HG02623 (cell line): ENCODE data around the gene EFCAB8.

Experiments used
- ATAC-seq: cut with Tn5 transposase; IDR thresholded peaks from one replicate; pipeline ENCODE4 v1.9.1; 2021; ENCODE audit warnings: moderate library complexity; ENCODE audit not compliant: unreplicated experiment

Gene EFCAB8

DNA sequence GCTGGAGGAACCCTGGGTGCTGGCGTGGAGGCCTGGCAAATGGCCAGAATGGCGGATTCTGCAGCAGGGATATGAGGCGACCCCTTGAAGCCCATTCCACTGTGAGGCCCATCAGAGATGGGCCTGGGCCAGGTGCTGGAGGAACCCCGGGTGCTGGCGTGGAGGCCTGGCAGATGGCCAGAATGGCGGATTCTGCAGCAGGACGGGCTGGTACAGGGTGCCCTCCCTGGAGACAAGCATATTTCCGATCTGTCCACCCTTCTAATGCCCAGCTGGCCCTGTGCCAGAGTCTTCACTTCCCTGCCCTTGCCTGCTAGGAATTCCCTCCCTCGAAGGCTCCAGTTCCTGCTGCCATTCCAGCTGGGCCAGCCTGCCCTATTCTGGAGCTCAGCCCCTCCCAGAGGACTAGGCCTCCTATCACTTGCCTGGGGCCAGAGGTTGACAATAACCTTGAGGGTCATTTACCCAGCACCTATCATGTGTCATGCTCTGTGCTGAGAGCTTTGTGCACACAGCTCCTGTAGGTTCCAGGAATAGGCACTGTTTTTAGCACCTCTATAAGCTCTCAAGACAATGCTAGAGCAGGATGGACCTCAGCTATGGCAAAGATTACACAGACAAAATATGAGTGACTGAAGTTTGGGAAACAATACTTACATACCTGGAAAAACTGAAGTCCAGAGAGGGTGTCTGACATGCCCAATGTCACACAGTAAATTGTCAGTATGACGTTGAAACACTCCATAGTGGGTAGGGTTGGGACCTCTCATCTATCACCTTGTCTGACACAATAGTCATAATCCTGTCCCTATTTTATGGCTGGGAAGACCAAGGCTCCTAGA, 124.1 kb downstream of the EFCAB8 start:
- ATAC-seq = no peak

GRCh38 chr20:32983459-32984112, 124.9 kb downstream of the EFCAB8 start:
- no peak for ATAC-seq

- no peak for ATAC-seq
Observed at GRCh38 chr20:32984196-32984595, 125.5 kb downstream of the EFCAB8 start.

GRCh38 chr20:32984631-32985354, 126.1 kb downstream of the EFCAB8 start:
- ATAC-seq = no peak

DNA sequence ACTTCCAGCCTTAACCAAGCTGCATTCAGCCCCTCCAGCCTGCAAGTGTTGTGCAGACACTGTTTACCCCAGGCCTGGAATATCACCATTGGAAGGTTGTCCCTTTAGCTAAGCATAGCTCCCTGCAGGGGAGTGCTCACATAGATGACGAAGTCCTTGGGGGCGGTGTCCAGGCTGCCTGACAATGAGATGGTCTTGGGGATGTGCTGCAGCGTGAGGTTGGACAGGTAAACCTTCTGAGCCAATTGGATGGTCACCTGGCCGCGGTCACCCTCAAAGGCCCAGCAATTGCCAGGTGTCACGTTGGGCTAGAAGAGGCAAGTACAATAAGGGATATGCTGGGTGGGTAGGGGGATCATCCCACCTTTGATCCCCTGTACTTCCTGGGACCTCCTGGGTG, 126.9 kb downstream of the EFCAB8 start:
- no peak for ATAC-seq

DNA sequence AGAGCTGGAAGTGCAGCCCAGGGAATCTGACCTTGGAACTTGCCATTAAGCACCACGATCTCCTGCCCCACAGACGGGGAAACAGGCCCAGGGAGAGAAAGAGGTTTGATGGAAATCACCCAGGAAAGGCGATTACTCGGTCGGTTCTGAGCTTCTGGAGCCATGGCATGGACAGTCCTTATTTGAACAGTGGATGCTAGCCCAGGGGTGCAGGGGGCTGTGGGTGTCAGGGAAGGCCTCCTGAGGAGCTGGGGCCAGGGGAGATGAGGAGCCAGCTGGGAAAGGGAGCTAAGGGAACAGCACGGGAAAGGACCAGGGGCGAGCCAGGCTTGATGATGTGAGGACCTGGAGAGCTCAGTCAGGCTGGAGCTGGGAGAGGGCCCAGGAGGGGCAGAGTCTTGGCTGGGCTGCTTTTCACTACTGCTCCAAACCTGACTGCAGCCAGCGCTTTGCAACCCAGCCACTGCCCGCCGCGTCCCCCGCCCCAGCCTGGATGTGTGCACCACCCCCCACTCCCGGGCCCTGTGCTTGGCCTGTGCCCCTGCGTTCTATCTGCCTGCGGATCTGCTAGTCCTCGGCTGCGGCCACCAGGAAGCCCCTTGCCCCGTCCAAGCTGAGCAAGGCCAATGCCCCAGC, 127.7 kb downstream of the EFCAB8 start:
- no peak for ATAC-seq

- ATAC-seq = no peak
Observed at GRCh38 chr20:32987044-32987825, 128.5 kb downstream of the EFCAB8 start.

- ATAC-seq = no peak
Observed at GRCh38 chr20:32988008-32988407, 129.3 kb downstream of the EFCAB8 start.

DNA sequence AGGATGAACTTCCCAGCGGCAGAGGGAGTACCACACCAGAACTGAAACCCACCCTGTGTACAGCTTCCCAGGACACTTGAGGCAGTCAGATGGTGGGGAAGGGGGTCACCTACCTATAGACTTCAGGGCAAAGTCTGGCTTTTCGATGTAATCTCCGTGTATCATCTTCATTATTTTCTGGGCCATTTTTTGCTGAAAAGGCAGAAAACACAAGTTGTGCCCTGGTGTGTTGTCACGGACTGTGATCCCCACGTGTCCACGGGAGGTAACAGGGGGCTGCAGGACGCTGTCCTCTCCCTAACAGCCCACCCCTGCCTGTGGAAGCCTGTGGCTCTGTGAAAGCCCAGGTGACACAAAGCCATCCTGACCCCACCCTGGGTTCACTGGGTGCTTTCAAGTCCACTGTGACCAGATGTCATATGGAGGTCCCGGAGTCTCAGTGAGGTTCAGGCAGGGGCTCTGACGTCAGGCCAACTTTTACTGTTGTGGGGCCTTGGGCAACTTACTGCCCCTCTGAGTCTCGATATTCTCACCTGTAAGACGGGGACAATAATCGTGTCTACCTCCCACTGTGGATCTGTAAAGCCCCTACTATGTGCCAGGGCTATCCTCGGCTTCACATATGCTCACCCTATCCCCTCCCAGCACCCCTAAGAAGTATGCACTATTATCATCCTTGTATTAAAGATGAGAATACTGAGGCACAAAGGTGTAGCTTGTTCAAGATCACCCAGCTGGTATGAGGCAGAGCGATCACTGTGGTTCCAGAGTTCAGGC, 131.0 kb downstream of the EFCAB8 start:
- no peak for ATAC-seq

GRCh38 chr20:32990426-32990825, 131.7 kb downstream of the EFCAB8 start:
- ATAC-seq = no peak

DNA sequence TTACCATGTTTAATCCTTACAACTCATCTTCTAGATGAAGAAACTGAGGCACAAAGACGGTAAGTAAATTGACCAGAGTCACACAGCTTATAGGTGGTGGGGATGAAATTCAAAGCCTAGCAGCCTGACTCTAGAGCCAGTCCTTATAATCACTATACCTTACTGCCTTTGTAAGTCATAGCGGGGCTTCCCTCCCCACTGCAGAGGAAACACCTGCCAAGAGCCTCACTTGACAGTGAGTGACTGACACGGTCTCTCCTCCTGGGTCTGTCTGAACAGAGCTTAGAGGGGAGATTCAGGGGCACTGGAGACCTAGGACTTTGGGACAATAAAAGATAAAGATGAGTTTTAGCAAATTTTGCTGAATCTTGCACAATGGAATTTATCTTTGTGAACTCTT, 132.7 kb downstream of the EFCAB8 start:
- no peak for ATAC-seq

GRCh38 chr20:32991792-32992641, 133.3 kb downstream of the EFCAB8 start:
- no peak for ATAC-seq

GRCh38 chr20:32993496-32994050, 134.8 kb downstream of the EFCAB8 start:
- ATAC-seq = no peak

DNA sequence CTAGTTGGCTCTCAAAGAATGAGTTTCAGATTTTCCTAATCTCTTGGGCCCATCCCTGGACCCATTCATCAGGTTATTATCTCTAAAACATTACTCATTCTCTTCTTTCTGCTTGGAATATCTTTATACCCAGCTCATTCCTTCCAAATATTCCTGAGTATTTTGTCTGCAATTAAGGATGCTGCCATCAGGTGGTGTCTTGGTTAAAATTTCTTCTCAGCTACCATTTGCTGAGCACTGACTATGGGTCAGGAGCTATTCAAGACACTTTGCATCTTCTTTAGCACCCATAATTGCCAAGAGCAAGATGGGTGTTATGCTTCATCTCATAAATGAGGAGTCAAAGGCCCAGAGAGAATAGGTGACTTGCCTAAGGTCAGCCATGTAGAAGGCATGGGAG, 137.1 kb downstream of the EFCAB8 start:
- ATAC-seq = no peak

- no peak for ATAC-seq
Observed at GRCh38 chr20:32997431-32997830, 138.7 kb downstream of the EFCAB8 start.

DNA sequence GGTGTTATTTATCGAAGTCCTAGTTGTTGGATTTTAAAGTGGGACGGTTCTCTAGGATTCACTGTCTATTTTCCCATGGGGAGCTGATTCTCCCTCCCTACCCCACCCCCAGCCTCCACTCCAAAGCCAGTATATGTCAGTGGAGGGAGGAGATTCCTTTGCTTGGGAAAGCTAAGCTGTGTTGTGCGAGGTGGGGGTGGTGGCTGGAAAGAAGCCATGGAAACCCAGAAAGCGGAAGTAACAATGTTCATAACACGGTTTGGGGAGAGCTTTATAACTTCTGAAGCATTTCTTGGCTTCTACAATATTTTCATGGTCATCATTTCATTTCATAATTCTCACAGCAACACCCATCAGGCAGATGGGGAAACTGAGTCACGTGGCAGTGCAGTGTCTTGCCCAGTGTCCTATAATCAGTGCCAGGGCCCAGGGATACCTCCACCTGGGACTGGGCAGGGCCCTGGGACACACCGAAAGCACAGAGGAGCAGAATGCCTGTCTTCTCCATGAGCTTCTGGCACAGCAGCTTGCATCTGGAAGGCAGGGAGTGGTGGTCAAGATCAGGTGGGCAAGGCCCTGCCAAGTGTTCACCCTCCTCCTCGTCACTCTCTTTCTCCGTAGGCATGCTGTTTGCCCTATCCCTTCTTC, 141.0 kb downstream of the EFCAB8 start:
- ATAC-seq = no peak

GRCh38 chr20:33000802-33001466, 142.2 kb downstream of the EFCAB8 start:
- ATAC-seq = no peak
